Limb (tissue), 2 donors: ENCODE data around the gene FGF10.

Source experiments
- DNase-seq, 2 donors: peaks; one replicate each; pipeline ENCODE4 v3.0.0-alpha.2; 2016; ENCODE audit errors: extremely low spot score in 2 of 2

FGF10 gene

DNA sequence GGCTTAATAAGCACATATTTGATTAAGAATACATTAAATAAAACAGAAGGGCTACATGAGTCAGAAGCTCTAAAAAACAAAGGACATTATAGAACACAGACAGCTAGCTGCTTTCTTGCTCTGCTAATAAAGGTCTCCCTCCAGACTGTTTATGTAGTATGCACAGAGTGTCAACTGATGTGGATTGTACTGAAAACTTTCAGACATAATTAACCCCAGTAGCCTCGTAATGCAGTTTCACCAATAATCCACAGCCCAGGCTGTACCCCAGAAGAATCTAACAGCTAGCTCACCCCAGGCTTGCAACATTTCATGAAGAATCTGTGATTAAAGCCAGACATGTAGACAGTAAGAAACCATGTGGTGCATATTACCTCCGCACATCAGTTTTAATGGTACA is 30.8 kb downstream of the FGF10 start:
- DNase-seq: no peak

- peak in 1 of 2 donors; percentile 12 for DNase-seq
Observed at GRCh38 chr5:44356231-44356630, 33.0 kb downstream of the FGF10 start.

GRCh38 chr5:44345871-44346270 is 43.3 kb downstream of the FGF10 start:
- DNase-seq: no peak

DNA sequence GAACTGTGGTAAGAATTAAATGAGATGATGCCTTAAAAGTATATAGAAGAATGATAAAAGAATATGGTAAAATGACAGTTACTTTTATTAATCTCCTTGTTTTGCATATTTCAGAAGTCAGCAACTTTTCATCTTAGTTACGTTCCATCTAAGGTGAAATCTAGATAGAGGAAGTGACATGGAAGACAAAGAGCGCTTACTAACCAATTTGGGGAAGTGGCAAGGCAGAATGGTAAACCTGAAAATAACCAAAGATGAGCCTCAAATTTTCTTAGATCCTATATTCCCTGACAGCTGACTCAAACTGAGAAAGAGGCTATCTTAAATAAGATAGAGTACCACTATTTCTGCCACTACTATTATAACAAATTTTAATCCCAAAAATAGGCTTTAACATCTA is 52.5 kb downstream of the FGF10 start:
- DNase-seq: no peak

DNA sequence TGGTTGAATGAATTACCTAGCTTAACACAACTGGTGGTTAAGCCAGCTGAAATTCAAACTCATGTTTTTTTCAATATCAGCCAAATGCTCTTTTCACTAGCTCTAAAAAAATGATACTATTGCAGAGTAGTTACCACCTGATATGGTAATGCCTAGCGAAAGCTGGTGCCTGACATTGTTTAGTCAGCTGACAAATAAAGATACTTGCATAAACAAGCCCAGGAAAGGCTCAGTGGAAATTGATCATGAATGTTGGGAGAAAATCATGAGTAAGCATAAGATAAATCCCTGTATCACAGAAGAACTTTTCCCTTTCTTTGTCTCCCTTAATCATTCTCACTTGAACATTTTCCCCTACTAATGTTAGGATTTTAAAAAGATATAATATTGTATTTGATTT is 54.6 kb downstream of the FGF10 start:
- DNase-seq: no peak

DNA sequence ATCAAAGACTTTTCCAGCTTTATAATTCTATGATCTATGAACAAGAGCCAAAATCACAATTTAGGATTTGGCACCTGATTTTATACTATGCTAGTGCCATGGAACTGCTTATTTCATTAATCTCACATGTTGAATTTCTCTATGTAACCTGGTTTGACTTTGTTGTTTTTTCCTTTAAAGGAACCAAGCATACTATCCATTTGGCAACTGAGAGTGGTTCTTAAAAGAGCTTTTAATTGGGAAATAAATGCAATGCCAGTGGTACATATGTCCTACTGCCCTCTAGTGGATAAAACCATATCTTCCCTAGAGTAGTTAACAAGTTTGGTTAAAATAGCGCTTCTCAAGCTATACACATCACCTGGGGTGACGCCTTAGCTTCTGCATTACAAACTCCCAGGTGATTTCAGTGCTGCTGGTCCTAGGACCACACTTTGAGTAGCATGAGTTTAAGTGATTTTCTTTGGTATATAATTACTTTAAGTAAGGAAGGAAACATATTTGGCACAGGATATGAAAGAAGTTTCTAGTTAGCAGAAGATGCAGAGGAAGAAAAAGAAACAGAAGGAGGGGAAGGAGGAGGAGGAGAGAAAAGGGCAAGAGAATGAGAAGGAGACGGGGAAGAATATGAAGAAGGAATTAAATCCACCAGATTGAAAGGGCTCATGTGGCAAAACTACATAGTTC is 56.8 kb downstream of the FGF10 start:
- DNase-seq: peak in 1 of 2 donors; percentile 50

DNA sequence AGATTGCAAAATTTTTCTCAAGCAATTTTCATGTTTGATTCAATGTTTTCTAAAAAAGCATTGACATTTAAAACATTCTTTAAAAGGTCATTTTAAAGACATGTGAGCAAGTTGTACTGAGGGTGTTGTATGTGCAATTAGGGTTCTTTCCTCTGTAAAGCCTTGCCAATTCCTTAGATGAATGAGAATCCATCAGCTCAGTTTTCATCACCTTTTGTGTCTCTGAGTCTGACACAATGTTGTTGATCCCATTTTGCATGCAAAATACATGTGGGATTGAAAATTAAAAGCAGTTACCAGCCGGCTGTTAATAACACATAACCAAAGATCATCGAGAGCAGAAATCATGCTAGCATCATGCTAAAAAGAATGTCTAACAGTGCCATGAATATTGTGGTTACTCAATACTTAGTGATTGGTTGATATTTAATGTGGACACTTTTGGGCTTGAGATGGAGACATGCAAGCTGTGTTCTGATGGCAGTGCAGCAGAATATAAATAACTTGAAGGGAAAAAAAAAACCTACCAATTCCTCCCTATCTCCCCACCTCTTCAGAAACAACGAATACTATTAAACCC is 57.7 kb downstream of the FGF10 start:
- no peak for DNase-seq

- no peak for DNase-seq
Observed at GRCh38 chr5:44329716-44330115, 59.5 kb downstream of the FGF10 start.

DNA sequence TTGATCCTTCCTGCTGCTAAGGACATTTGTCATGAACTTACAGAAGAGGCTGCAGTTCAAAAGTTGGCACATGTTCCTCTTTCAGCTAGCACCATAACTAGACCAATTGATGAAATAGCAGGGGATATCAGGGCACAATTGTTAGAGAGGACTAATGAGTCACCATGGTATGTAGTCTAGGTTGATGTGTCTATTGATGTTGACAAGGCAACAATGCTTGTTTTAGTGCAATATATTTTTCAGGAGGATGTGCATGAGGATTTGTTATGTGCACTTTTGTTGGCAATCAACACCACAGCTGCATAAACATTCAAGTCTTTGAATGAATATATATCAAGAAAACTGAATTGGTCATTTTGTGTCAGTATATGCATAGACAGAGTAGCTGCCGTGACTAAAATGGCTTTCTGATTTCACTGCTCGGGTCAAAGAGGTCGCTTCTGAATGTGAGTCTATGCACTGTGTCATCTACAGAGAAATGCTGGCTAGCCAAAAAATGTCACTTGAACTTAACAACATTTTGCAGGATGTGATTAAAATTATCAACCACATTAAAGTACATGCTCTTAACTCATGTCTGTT is 68.0 kb downstream of the FGF10 start:
- no peak for DNase-seq

GRCh38 chr5:44320188-44320587 is 69.0 kb downstream of the FGF10 start:
- no peak for DNase-seq

- DNase-seq: no peak
Observed at GRCh38 chr5:44318883-44319282, 70.3 kb downstream of the FGF10 start.

DNA sequence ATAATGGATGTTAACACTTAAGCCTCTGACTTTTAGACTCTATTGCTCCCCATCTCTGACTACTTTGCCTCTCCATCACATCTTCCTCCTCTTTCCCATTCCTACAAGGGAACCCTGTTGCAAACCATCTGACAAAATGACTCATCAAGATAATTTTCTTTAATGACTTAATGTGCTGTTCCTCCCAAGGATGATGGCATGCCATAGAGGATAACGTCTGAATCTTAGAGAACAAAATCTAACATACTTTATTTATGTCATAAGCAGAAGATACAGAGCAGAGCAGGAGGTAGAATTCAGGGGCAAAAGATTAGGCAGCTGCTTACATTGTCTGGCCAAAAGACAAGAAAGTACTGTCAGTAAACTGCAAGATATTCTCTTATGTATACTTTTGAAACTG is 76.8 kb downstream of the FGF10 start:
- no peak for DNase-seq

- DNase-seq: no peak
Observed at GRCh38 chr5:44300551-44300950, 88.7 kb downstream of the FGF10 start.

- no peak for DNase-seq
Observed at GRCh38 chr5:44299394-44299793, 89.8 kb downstream of the FGF10 start.

- DNase-seq: peak; percentile 39 to 60
Observed at GRCh38 chr5:44294516-44294915, 94.7 kb downstream of the FGF10 start.

DNA sequence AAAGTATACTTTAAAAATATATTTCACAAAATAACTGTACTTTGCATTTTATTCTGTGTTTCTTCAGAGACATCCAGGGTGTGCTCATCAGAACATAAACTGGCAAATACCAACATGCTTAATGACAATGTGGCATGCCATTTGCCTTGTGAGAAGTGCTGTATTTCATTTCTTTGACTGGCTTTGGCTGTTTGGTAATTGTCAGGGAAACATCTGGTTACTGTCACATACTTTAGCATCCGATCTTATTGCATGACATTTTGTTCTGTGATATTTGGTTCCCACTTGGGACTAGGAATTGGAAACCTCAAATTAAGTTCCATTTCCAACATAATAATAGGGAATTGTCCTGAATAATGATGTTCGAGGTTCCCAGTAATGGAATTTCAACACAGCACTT is 96.5 kb downstream of the FGF10 start:
- no peak for DNase-seq

- DNase-seq: peak in 1 of 2 donors; percentile 27
Observed at GRCh38 chr5:44278469-44278868, 110.8 kb downstream of the FGF10 start.

DNA sequence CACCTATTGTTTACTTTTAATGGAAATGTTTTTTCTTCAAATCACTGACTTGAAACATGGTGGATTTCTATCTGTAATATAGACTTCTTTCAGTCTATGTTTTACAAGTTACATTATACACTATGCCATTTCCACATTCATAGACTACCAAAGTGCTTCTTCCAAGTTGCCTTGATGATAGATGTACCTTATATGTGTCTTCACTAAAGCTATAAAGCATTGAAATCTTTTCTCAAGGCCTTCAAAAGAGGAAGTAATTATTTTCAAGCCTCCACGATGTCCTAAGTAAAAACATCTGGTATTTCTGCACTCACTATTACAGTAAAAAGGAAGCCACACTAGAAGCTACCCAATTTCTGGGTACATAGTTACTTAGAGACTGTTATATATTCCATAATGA is 113.3 kb downstream of the FGF10 start:
- DNase-seq: no peak

- no peak for DNase-seq
Observed at GRCh38 chr5:44275329-44275728, 113.9 kb downstream of the FGF10 start.

GRCh38 chr5:44267909-44268308 is 121.3 kb downstream of the FGF10 start:
- no peak for DNase-seq

- DNase-seq: no peak
Observed at GRCh38 chr5:44266882-44267576, 122.2 kb downstream of the FGF10 start.

DNA sequence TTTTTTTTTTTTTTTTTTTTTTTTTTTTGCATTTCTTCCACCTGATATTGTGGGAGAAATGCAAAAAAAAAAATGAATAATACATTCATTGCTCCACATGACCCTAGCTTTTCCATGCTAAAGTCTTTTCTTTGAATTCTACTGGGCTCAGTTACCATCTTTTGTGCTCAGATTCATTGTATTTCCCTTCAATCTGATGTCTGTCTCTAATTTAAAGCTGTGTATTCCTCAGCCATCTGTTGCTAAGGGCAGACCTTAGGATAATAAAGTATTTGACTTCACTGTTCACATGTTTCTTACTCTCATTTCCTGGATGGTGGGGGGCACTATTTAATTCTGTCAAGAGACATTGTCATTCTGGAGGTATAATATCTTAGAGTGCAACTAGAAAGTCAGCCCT is 123.5 kb downstream of the FGF10 start:
- no peak for DNase-seq

GRCh38 chr5:44260793-44261192 is 128.4 kb downstream of the FGF10 start:
- DNase-seq: no peak
